ENCODE results near the gene IRAK1BP1.
"Not testable (repeated sequence)": the region's sequence is repeated elsewhere in the genome, so short reads cannot be mapped to it uniquely, and the experiment has no call there.

Gene IRAK1BP1

DNA sequence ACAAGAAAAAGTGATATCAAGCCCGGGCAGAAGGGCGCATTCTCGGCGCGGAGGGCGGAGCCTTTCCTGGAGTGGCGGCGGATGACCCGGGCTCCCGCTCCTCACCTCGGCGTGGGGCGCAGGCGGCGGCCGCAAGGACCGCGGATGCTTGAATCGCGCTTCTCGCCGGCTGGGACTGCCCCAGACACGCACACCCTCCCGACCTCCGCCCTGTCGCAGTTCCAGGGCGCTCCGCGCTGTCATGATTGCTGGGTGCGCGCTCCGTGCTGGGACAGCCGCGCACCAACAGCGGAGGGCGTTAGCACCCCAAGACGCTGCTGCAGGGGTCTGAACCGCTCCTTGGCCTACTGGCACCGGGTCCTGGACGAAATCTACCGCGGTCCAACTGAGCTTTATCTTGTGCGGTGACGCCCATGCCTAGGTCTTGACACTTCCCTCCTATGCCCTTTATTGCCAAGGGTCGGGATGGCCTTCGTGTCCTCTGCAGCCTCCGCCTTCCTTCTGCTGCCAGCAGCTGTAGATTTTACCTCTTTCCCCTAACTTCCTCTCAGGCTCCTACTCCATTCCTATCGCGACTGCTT lies 43.3 kb downstream of the IRAK1BP1 start:
- Mint-ChIP-seq H3K4me3 (peak overlapping the region; percentile 0 to 31), H3K9me3 (peaks cover 0 to 2% of the 10 kb centered on the region in 2 donors), H3K27ac (no peak overlapping the region), H3K27me3 (peaks cover 30 to 32% of the 10 kb centered on the region in 2 donors), H3K4me1 (ENCODE audit: low read depth in 2 of 2) (peaks cover 7 to 14% of the 10 kb centered on the region in 2 donors), H3K36me3 (ENCODE audit: insufficient read depth) (no peaks in the 10 kb centered on the region)
- DNase-seq, result no peak
- no peak for ATAC-seq (replicated peaks)

DNA sequence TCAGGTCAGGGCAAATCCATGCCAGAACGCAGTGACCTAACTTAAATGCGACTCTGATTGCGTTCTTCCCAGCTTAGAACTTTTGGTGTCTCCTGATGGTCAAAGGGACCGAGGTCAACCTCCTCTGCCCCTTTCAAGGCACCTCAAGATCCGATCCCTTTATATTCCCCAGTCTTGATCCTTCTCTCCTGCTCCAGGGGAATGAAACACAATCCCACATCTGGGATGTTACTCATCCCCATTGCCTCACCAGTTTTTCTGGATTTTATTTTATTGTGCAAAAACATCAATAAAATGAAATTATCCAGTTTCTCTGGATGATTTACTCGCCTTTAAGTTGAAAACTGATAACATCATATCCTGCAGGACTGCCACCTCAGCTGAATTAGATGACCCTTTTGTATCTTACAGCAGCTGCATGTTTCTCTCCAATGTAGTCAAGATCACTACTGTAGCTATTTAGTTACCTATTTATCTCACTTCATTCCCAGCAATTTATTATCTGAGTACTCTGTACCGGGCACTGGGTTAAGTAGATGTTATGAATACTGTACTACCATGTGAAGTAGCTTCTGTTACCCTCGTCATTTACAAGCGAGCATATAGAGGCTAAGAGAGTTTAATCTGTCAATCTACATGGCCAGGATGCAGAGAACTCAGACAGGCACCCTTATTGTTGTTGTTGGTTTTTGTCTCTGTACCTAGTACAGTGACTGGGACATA lies 44.0 kb downstream of the IRAK1BP1 start:
- Mint-ChIP-seq H3K27me3 (peaks cover 30 to 32% of the 10 kb centered on the region in 2 donors), H3K36me3 (ENCODE audit: insufficient read depth) (no peaks in the 10 kb centered on the region), H3K9me3 (peaks cover 0 to 4% of the 10 kb centered on the region in 2 donors), H3K4me3 (peak overlapping the region; percentile 0 to 31), H3K27ac (no peak overlapping the region), H3K4me1 (ENCODE audit: low read depth in 2 of 2) (peaks cover 7 to 14% of the 10 kb centered on the region in 2 donors)
- no peak for DNase-seq
- no peak for ATAC-seq (replicated peaks)

DNA sequence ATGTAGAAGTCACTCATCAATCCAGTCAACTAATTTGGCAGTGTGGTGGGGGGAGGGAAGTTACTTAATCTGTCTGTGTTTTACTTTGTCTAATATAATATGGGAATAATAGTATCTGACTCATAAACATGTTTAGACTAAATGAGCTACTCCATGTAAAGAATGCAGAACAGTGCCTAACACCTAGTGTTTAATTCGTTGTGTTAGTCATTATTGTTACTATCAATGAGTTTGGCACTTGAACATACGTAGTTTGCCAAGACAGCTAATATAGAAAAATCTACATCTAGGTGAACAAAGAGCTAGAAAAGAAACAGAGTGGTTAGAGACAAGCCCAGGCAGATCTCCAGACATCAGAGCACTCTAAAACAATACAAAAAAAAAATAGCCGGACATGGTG lies 49.1 kb downstream of the IRAK1BP1 start:
- Mint-ChIP-seq H3K27ac (no peak overlapping the region), H3K4me1 (ENCODE audit: low read depth in 2 of 2) (peaks cover 0 to under 1% of the 10 kb centered on the region in 2 donors), H3K9me3 (peaks cover 7 to 8% of the 10 kb centered on the region in 2 donors), H3K27me3 (peaks cover 7 to 9% of the 10 kb centered on the region in 2 donors), H3K4me3 (no peak overlapping the region), H3K36me3 (ENCODE audit: insufficient read depth) (no peaks in the 10 kb centered on the region)
- DNase-seq (no peak), ATAC-seq (replicated peaks) (no peak)

DNA sequence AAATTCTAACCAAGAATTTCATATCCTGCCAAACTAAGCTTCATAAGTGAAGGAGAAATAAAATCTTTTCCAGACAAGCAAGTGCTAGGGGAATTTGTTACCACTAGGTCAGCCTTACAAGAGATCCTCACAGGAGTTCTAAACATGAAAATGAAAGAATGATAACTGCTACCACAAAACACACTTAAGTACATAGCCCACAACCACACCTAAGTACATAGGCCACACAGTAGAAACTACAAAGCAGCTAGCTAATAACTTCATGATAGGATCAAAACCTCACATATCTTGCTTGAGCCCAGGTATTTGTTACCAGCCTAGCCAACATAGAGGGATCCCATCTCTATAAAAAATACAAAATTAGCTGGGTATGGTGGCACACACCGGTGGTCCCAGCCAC lies 50.4 kb downstream of the IRAK1BP1 start:
- no peaks in the 10 kb centered on the region for H3K36me3 Mint-ChIP-seq (ENCODE audit: insufficient read depth)
- DNase-seq, result no peak
- no peak overlapping the region for H3K4me3 Mint-ChIP-seq
- H3K9me3 Mint-ChIP-seq, result peaks cover 11 to 16% of the 10 kb centered on the region in 2 donors
- no peaks in the 10 kb centered on the region for H3K4me1 Mint-ChIP-seq (ENCODE audit: low read depth in 2 of 2)
- H3K27ac Mint-ChIP-seq, result no peak overlapping the region
- H3K27me3 Mint-ChIP-seq, result no peaks in the 10 kb centered on the region
- no peak for ATAC-seq (replicated peaks)

DNA sequence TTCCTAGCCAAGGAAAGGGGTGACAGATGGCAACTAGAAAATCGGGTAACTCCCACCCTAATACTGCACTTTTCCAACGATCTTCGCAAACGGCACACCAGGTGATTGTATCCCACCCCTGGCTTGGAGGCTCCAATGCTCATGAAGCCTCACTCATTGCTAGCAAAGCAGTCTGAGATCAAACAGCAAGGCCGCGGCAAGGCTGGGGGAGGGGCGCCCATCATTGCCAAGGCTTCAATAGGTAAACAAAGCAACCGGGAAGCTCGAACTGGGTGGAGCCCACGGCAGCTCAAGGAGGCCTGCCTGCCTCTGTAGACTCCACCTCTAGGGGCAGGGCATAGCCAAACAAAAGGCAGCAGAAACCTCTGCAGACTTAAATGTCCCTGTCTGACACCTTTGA lies 53.8 kb downstream of the IRAK1BP1 start:
- not testable (repeated sequence) for H3K36me3 Mint-ChIP-seq (ENCODE audit: insufficient read depth); H3K4me3 Mint-ChIP-seq; DNase-seq; H3K27ac Mint-ChIP-seq; H3K4me1 Mint-ChIP-seq (ENCODE audit: low read depth in 2 of 2); ATAC-seq (replicated peaks); H3K27me3 Mint-ChIP-seq
- H3K9me3 Mint-ChIP-seq, result peaks cover 11 to 32% of the 10 kb centered on the region in 2 donors

DNA sequence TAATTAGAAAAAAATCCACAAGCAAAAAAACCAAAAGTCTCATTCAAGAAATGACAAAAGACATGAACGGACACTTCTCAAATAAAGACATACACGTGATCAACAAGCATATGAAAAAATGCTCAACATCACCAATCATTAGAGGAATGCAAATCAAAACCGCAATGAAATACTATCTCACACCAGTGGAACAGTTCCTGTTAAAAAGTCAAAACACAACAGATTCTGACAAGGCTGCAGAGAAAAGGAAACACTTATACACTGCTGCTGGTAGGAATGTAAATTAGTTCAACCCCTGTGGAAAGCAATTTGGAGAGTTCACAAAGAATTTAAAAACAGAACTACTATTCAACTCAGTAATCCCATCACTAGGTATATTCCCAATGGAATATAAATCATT lies 58.0 kb downstream of the IRAK1BP1 start:
- Mint-ChIP-seq H3K27me3 (no peaks in the 10 kb centered on the region), H3K9me3 (peaks cover 10 to 39% of the 10 kb centered on the region in 2 donors), H3K4me3 (no peak overlapping the region), H3K4me1 (ENCODE audit: low read depth in 2 of 2) (no peaks in the 10 kb centered on the region), H3K36me3 (ENCODE audit: insufficient read depth) (no peaks in the 10 kb centered on the region), H3K27ac (no peak overlapping the region)
- no peak for DNase-seq
- ATAC-seq (replicated peaks), result no peak

DNA sequence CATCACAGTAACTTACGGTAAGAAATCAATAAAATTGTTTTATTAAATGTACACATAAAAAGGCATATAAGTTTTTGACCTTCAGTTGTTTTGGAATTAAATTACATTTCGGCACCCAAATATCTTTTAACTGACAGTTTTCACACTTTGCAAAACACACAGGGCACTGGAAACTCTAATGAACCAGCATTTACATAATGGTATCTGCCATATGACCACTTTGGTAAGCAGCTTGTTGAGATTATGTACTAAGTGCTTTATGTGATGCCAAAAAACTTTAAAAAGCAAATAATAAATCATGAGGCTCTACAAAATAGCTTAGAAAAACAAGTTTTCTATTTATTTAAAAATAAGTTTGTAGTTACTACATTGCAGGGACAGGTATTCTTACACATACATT lies 68.2 kb downstream of the IRAK1BP1 start:
- Mint-ChIP-seq H3K36me3 (ENCODE audit: insufficient read depth) (peaks cover 14% of the 10 kb centered on the region), H3K4me1 (ENCODE audit: low read depth in 2 of 2) (no peaks in the 10 kb centered on the region)

DNA sequence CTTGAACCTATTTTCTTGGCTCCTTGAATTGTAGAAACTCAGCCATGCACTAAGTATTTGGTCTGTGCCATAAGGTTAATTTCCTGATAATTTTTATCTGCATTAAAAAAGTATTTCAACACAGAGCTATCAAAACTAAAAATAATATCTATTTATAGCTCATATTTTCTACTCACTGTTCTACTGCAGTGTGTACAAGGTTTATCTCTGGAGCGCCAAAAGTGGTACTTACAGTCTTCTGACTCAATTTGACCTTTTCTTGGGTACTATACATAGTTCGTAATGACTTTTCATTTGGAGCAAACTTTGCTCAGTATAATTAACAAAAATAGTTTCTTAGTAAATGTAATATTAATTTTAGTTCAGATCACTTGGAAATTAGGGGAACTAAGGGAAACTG lies 69.2 kb downstream of the IRAK1BP1 start:
- H3K9me3 Mint-ChIP-seq, result no peaks in the 10 kb centered on the region
- DNase-seq (no peak), ATAC-seq (replicated peaks) (no peak)
- no peak overlapping the region for H3K4me3 Mint-ChIP-seq
- no peaks in the 10 kb centered on the region for H3K4me1 Mint-ChIP-seq (ENCODE audit: low read depth in 2 of 2)
- H3K27ac Mint-ChIP-seq, result no peak overlapping the region
- peaks cover 24% of the 10 kb centered on the region for H3K36me3 Mint-ChIP-seq (ENCODE audit: insufficient read depth)
- no peaks in the 10 kb centered on the region for H3K27me3 Mint-ChIP-seq

More for the DNA sequence above, 68.2 kb downstream of the IRAK1BP1 start:
- H3K27me3 Mint-ChIP-seq, result no peaks in the 10 kb centered on the region
- no peak for DNase-seq
- no peak for ATAC-seq (replicated peaks)
- H3K4me3 Mint-ChIP-seq, result no peak overlapping the region
- no peak overlapping the region for H3K27ac Mint-ChIP-seq
- H3K9me3 Mint-ChIP-seq, result no peaks in the 10 kb centered on the region

DNA sequence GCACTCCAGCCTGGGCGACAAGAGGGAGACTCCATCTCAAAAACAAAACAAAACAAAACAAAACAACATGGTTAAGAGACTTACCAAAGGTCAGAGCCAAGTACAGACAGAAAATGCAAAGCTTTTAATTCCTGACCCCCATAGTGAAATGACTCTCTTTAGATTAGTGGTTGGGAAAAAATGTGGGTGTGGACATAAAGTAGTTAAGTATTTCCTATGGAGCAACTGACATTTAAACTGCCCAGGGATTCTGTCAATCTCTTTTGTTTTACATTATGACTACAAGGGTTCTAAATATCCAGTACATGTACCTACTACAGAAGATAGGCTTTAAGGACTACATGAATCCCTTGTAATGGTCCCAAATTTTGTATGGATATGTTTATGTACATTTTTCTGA lies 75.1 kb downstream of the IRAK1BP1 start:
- DNase-seq, result no peak
- Mint-ChIP-seq H3K36me3 (ENCODE audit: insufficient read depth) (peaks cover 68% of the 10 kb centered on the region), H3K9me3 (no peaks in the 10 kb centered on the region)

DNA sequence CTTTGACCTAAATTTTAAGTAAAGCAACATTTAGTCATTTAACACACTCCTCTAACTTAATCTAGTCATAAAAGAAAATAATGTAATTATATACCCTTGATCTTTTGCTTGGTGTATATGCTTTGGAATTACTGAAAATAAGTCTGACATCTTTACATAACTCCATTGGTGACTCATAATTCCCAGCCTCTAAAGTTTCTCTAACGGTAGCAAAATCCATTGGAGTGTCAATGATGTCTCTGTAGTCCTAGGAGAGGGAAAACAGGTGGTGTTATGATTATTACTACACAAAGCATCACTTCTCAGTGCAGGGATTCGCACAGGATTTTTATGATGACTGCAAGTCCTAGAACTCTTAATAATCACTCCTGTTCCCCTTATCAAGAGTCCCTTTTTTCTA lies 80.2 kb downstream of the IRAK1BP1 start:
- no peaks in the 10 kb centered on the region for H3K27me3 Mint-ChIP-seq
- no peaks in the 10 kb centered on the region for H3K4me1 Mint-ChIP-seq (ENCODE audit: low read depth in 2 of 2)
- no peak overlapping the region for H3K4me3 Mint-ChIP-seq
- ATAC-seq (replicated peaks), result no peak
- H3K27ac Mint-ChIP-seq, result no peak overlapping the region
- DNase-seq, result no peak
- no peaks in the 10 kb centered on the region for H3K9me3 Mint-ChIP-seq
- H3K36me3 Mint-ChIP-seq (ENCODE audit: insufficient read depth), result peaks cover 77% of the 10 kb centered on the region

More for the DNA sequence above, 75.1 kb downstream of the IRAK1BP1 start:
- Mint-ChIP-seq H3K27ac (peak overlapping the region in 1 of 2 donors; percentile 36), H3K27me3 (no peaks in the 10 kb centered on the region), H3K4me3 (no peak overlapping the region), H3K4me1 (ENCODE audit: low read depth in 2 of 2) (no peaks in the 10 kb centered on the region)
- no peak for ATAC-seq (replicated peaks)

DNA sequence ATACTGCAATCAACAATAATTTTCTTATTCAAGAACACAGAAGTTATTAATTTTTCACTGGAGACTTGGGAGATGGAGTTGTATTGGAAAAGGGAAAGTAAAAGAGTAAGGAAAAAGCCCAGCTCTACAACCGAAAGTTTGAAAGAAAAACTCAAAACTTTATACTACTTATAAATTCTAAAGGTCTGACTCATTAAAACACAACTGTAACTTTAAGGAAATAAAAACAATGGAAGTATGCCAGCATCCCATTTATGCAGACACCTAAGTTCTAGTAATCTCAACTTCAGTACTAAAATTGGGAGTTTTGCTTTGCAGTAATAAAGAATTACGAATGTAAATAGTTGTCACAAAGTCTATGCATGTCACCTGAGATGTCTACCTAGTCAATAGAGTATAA lies 80.6 kb downstream of the IRAK1BP1 start:
- H3K27me3 Mint-ChIP-seq, result no peaks in the 10 kb centered on the region
- peaks cover 81% of the 10 kb centered on the region for H3K36me3 Mint-ChIP-seq (ENCODE audit: insufficient read depth)
- H3K4me1 Mint-ChIP-seq (ENCODE audit: low read depth in 2 of 2), result no peaks in the 10 kb centered on the region
- ATAC-seq (replicated peaks) (no peak), DNase-seq (no peak)
- H3K4me3 Mint-ChIP-seq, result no peak overlapping the region
- no peaks in the 10 kb centered on the region for H3K9me3 Mint-ChIP-seq
- H3K27ac Mint-ChIP-seq, result peak overlapping the region in 1 of 2 donors; percentile 41

DNA sequence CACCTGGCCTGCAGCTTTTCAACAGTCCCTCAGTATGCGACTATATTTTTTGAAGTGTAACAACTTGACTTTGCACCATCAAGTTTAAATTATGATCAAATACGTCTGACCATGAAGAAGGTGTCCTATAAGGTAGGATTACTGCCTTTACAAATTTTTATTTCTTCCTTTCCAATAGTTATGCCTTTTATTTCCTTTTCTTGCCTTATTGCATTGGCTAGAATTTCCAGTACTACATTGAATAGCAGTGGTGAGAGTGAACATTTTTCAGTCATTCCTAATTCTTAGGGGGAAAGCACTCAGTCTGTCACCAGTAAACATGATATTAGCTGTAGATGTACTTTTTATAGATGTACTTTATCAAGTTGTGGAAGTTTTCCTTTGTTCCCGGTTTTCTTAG lies 81.4 kb downstream of the IRAK1BP1 start:
- ATAC-seq (replicated peaks), result no peak
- Mint-ChIP-seq H3K27ac (no peak overlapping the region), H3K36me3 (ENCODE audit: insufficient read depth) (peaks cover 82% of the 10 kb centered on the region), H3K9me3 (no peaks in the 10 kb centered on the region), H3K27me3 (no peaks in the 10 kb centered on the region), H3K4me1 (ENCODE audit: low read depth in 2 of 2) (no peaks in the 10 kb centered on the region), H3K4me3 (no peak overlapping the region)
- DNase-seq, result no peak

DNA sequence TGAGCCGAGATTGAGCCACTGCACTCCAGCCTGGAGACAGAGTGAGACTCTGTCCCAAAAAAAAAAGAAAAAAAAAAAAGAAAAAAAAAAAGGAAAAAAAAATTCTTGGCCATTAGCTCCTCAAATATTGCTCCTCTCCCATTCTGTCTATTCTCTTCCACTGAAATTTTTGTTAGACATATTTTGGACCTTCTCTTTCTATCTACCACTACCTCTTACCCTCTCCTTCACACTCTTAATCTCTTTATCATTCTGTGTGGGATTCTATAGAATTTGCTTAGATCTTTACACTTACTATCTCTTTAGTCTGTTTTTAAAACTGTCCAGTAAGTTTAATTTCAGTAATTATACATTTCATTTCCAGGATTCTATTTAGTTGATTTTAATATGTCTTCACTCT lies 85.0 kb downstream of the IRAK1BP1 start:
- Mint-ChIP-seq H3K27ac (peak overlapping the region in 1 of 2 donors; percentile 17), H3K36me3 (ENCODE audit: insufficient read depth) (peaks cover 83% of the 10 kb centered on the region), H3K4me1 (ENCODE audit: low read depth in 2 of 2) (no peaks in the 10 kb centered on the region), H3K9me3 (no peaks in the 10 kb centered on the region), H3K4me3 (no peak overlapping the region), H3K27me3 (no peaks in the 10 kb centered on the region)
- DNase-seq (no peak), ATAC-seq (replicated peaks) (no peak)

Data from effector memory CD8-positive, alpha-beta T cell (primary cell).